Vein endothelial cell (primary cell): ENCODE data around the gene OR1E2. TPM values are rescaled to one million over a fixed set of nuclear protein-coding genes. Genes with fewer than 3 reads are reported as not detected.

ENCODE experiments used
- total RNA-seq: library from RNA; depleted of rRNA; stranded (reverse); fragments of >200 nt; gene quantifications from 2 replicates; pipeline ENCODE4 v1.2.3, GENCODE V29; 2012

OR1E2 gene, protein sequence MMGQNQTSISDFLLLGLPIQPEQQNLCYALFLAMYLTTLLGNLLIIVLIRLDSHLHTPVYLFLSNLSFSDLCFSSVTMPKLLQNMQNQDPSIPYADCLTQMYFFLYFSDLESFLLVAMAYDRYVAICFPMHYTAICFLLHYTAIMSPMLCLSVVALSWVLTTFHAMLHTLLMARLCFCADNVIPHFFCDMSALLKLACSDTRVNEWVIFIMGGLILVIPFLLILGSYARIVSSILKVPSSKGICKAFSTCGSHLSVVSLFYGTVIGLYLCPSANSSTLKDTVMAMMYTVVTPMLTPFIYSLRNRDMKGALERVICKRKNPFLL
- 0.33 TPM in 1 of 2 replicates, not detected in the other for total RNA-seq

GRCh38 chr17:3433741-3434140 is at the start of gene OR1E2:
OR1E2 (minus strand) TSS chr17:3433841; CDS start chr17:3433841, 0 bp downstream.

DNA sequence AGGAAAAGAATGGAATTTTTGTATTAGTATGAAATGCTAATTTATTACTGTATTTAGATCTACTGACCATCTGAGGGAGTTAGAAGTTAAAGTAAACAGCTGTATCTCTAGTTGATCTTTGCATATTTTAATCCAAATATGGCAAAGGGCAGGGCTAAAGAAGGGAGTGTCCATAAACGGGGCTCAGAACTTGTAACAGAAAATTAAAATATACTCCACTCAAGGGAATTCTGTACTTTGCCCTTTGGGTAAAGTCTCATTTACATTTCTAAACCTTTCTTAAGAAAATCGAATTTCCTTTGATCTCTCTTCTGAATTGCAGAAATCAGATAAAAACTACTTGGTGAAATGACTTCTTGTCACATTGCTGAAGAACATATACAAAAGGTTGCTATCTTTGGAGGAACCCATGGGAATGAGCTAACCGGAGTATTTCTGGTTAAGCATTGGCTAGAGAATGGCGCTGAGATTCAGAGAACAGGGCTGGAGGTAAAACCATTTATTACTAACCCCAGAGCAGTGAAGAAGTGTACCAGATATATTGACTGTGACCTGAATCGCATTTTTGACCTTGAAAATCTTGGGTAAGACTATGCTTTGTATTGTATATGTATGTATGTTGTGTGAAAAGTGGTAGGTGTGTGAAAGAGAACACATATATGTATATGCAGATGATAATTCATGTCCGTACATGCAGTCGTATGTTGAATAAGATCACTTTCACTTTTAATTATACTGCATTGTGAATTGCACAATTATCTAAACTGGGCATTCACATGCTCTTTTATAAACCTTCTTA is 42.4 kb upstream of the OR1E2 start, which contains the start of gene ASPA:
Gene ASPA (plus strand): TSS at position 186 of the 799 bp plus-strand sequence. CDS start 163 bp downstream, at position 349.

GRCh38 chr17:3471599-3471998 is 38.0 kb upstream of the OR1E2 start, which contains the start of gene SPATA22:
SPATA22 (minus strand) TSS chr17:3471819; CDS start chr17:3469325, 2,494 bp downstream.

DNA sequence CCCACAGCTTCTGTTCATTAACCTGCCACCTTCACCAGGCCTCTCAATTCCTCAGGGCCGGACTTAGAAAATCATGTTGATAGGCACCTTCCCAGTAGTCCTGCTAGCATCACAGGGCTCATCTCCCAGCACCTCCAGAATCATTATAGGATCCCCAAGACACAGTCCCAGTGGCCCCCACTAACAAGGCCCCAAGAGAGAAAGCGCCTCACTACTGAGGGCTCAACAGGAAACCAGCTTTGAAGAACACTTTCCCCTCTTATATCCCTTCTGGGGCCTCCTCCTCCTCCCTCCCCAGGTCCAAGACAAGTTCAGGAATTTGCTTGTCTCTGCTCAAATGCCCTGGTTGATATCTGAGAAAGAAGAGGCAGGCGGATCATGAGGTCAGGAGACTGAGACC is 22.6 kb downstream of the OR1E2 start, which contains the start of gene OR3A3:
Gene OR3A3 (plus strand): TSS at position 301 of the 400 bp plus-strand sequence.

DNA sequence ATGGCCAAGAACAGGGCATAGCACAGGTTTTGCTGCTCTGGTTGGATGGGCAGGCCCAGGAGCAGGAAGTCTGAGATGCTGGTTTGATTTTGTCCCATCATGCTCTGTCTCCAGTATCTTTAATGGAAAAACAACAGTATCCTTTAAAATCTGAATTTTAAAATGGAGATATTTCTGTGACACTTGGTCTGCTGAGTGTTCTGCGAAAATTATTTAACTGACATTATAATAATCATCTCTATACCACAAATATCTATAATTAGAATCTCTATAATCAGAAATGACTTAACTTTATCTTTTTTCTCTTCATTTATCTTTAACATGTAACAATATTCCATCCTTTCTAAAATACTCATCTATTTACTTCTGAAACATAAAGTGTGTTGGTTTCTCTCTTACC is 35.3 kb downstream of the OR1E2 start, which contains the start of gene OR1E1:
Gene OR1E1 (minus strand): TSS at position 101 of the 400 bp plus-strand sequence. CDS start 0 bp downstream, at position 101.

GRCh38 chr17:3385869-3386816 is 47.5 kb downstream of the OR1E2 start, which contains the start of gene OR3A2:
OR3A2 (minus strand) TSS chr17:3386308.

Other genes with a start within 250 kb of the OR1E2 start
- not detected in 2 replicates for gene OR1A2, start 236.3 kb downstream of the OR1E2 start, total RNA-seq
- not detected in 2 replicates for gene OR1A1, start 226.2 kb downstream of the OR1E2 start, total RNA-seq
- gene OR3A1, start 135.5 kb downstream of the OR1E2 start, total RNA-seq = not detected in 2 replicates
- not detected in 2 replicates for gene OR3A2, start 47.5 kb downstream of the OR1E2 start, total RNA-seq
- gene OR1E1, start 35.4 kb downstream of the OR1E2 start, total RNA-seq = not detected in 2 replicates
- gene OR3A3, start 22.5 kb downstream of the OR1E2 start, total RNA-seq = not detected in 2 replicates
- 0.65 TPM in 1 of 2 replicates, not detected in the other for gene SPATA22, start 38.0 kb upstream of the OR1E2 start, total RNA-seq
- not detected in 2 replicates for gene ASPA, start 42.2 kb upstream of the OR1E2 start, total RNA-seq
- not detected in 2 replicates for gene TRPV3, start 124.0 kb upstream of the OR1E2 start, total RNA-seq
- gene TRPV1, start 175.6 kb upstream of the OR1E2 start, total RNA-seq = 0.65 and 1.1 TPM in 2 replicates
- 15.7 and 19.0 TPM in 2 replicates for gene SHPK, start 202.4 kb upstream of the OR1E2 start, total RNA-seq
- 20.1 and 21.6 TPM in 2 replicates for gene CTNS, start 202.9 kb upstream of the OR1E2 start, total RNA-seq
- 277 and 310 TPM in 2 replicates for gene TAX1BP3, start 234.7 kb upstream of the OR1E2 start, total RNA-seq
- 24.9 and 32.3 TPM in 2 replicates for gene EMC6, start 235.0 kb upstream of the OR1E2 start, total RNA-seq